ENCODE data around the gene TRIM52.

Gene TRIM52

GRCh38 chr5:181239062-181239663 is 21.8 kb downstream of the TRIM52 start:
- Histone ChIP-seq H3K27ac (ENCODE audit: low read depth, low read length) (peak overlapping the region; percentile 31), H3K9me3 (ENCODE audit: control insufficient read depth, insufficient read depth, low read length) (no peaks in the 10 kb centered on the region), H3K36me3 (ENCODE audit: control insufficient read depth, insufficient read depth, low read length) (peaks cover 82% of the 10 kb centered on the region), H3K4me1 (ENCODE audit: control insufficient read depth, insufficient read depth, low read length) (peaks cover 9% of the 10 kb centered on the region), H3K27me3 (ENCODE audit: control insufficient read depth, insufficient read depth, low read length) (no peaks in the 10 kb centered on the region), H3K9ac (ENCODE audit: low read depth, low read length) (no peak overlapping the region), H3K4me3 (ENCODE audit: low read depth, low read length) (no peak overlapping the region)

- H3K36me3 ChIP-seq (ENCODE audit: control insufficient read depth, insufficient read depth, low read length): peaks cover 89% of the 10 kb centered on the region
- no peak overlapping the region for H3K9ac ChIP-seq (ENCODE audit: low read depth, low read length)
- H3K27me3 ChIP-seq (ENCODE audit: control insufficient read depth, insufficient read depth, low read length): no peaks in the 10 kb centered on the region
- peaks cover 9% of the 10 kb centered on the region for H3K4me1 ChIP-seq (ENCODE audit: control insufficient read depth, insufficient read depth, low read length)
- H3K4me3 ChIP-seq (ENCODE audit: low read depth, low read length): no peak overlapping the region
- no peaks in the 10 kb centered on the region for H3K9me3 ChIP-seq (ENCODE audit: control insufficient read depth, insufficient read depth, low read length)
- no peak overlapping the region for H3K27ac ChIP-seq (ENCODE audit: low read depth, low read length)
Observed at GRCh38 chr5:181237729-181238385, 23.1 kb downstream of the TRIM52 start.

GRCh38 chr5:181236954-181237641 is 23.8 kb downstream of the TRIM52 start:
- peaks cover 88% of the 10 kb centered on the region for H3K36me3 ChIP-seq (ENCODE audit: control insufficient read depth, insufficient read depth, low read length)
- no peak overlapping the region for H3K4me3 ChIP-seq (ENCODE audit: low read depth, low read length)
- peaks cover 5% of the 10 kb centered on the region for H3K4me1 ChIP-seq (ENCODE audit: control insufficient read depth, insufficient read depth, low read length)
- H3K27me3 ChIP-seq (ENCODE audit: control insufficient read depth, insufficient read depth, low read length): no peaks in the 10 kb centered on the region
- no peak overlapping the region for H3K9ac ChIP-seq (ENCODE audit: low read depth, low read length)
- H3K27ac ChIP-seq (ENCODE audit: low read depth, low read length): no peak overlapping the region
- H3K9me3 ChIP-seq (ENCODE audit: control insufficient read depth, insufficient read depth, low read length): no peaks in the 10 kb centered on the region

GRCh38 chr5:181236471-181236870 is 24.5 kb downstream of the TRIM52 start:
- Histone ChIP-seq H3K9me3 (ENCODE audit: control insufficient read depth, insufficient read depth, low read length) (no peaks in the 10 kb centered on the region), H3K27ac (ENCODE audit: low read depth, low read length) (peak overlapping the region; percentile 29), H3K27me3 (ENCODE audit: control insufficient read depth, insufficient read depth, low read length) (no peaks in the 10 kb centered on the region), H3K9ac (ENCODE audit: low read depth, low read length) (no peak overlapping the region), H3K36me3 (ENCODE audit: control insufficient read depth, insufficient read depth, low read length) (peaks cover 88% of the 10 kb centered on the region), H3K4me3 (ENCODE audit: low read depth, low read length) (no peak overlapping the region), H3K4me1 (ENCODE audit: control insufficient read depth, insufficient read depth, low read length) (no peaks in the 10 kb centered on the region)

GRCh38 chr5:181235689-181236366 is 25.1 kb downstream of the TRIM52 start:
- Histone ChIP-seq H3K36me3 (ENCODE audit: control insufficient read depth, insufficient read depth, low read length) (peaks cover 88% of the 10 kb centered on the region), H3K27ac (ENCODE audit: low read depth, low read length) (peak overlapping the region; percentile 67), H3K4me1 (ENCODE audit: control insufficient read depth, insufficient read depth, low read length) (no peaks in the 10 kb centered on the region), H3K9ac (ENCODE audit: low read depth, low read length) (no peak overlapping the region), H3K9me3 (ENCODE audit: control insufficient read depth, insufficient read depth, low read length) (no peaks in the 10 kb centered on the region), H3K27me3 (ENCODE audit: control insufficient read depth, insufficient read depth, low read length) (no peaks in the 10 kb centered on the region), H3K4me3 (ENCODE audit: low read depth, low read length) (no peak overlapping the region)

GRCh38 chr5:181235323-181235688 is 25.6 kb downstream of the TRIM52 start:
- H3K36me3 ChIP-seq (ENCODE audit: control insufficient read depth, insufficient read depth, low read length): peaks cover 87% of the 10 kb centered on the region
- H3K4me3 ChIP-seq (ENCODE audit: low read depth, low read length): no peak overlapping the region
- H3K9ac ChIP-seq (ENCODE audit: low read depth, low read length): no peak overlapping the region
- H3K27ac ChIP-seq (ENCODE audit: low read depth, low read length): peak overlapping the region; percentile 67
- no peaks in the 10 kb centered on the region for H3K9me3 ChIP-seq (ENCODE audit: control insufficient read depth, insufficient read depth, low read length)
- H3K4me1 ChIP-seq (ENCODE audit: control insufficient read depth, insufficient read depth, low read length): no peaks in the 10 kb centered on the region
- H3K27me3 ChIP-seq (ENCODE audit: control insufficient read depth, insufficient read depth, low read length): no peaks in the 10 kb centered on the region

GRCh38 chr5:181234455-181235306 is 26.3 kb downstream of the TRIM52 start:
- H3K27ac ChIP-seq (ENCODE audit: low read depth, low read length): peak overlapping the region; percentile 40
- no peaks in the 10 kb centered on the region for H3K9me3 ChIP-seq (ENCODE audit: control insufficient read depth, insufficient read depth, low read length)
- no peaks in the 10 kb centered on the region for H3K27me3 ChIP-seq (ENCODE audit: control insufficient read depth, insufficient read depth, low read length)
- peaks cover 85% of the 10 kb centered on the region for H3K36me3 ChIP-seq (ENCODE audit: control insufficient read depth, insufficient read depth, low read length)
- H3K4me1 ChIP-seq (ENCODE audit: control insufficient read depth, insufficient read depth, low read length): no peaks in the 10 kb centered on the region
- no peak overlapping the region for H3K9ac ChIP-seq (ENCODE audit: low read depth, low read length)
- no peak overlapping the region for H3K4me3 ChIP-seq (ENCODE audit: low read depth, low read length)

- peaks cover 85% of the 10 kb centered on the region for H3K36me3 ChIP-seq (ENCODE audit: control insufficient read depth, insufficient read depth, low read length)
- no peak overlapping the region for H3K4me3 ChIP-seq (ENCODE audit: low read depth, low read length)
- no peak overlapping the region for H3K9ac ChIP-seq (ENCODE audit: low read depth, low read length)
- no peak overlapping the region for H3K27ac ChIP-seq (ENCODE audit: low read depth, low read length)
- H3K4me1 ChIP-seq (ENCODE audit: control insufficient read depth, insufficient read depth, low read length): no peaks in the 10 kb centered on the region
- no peaks in the 10 kb centered on the region for H3K27me3 ChIP-seq (ENCODE audit: control insufficient read depth, insufficient read depth, low read length)
- no peaks in the 10 kb centered on the region for H3K9me3 ChIP-seq (ENCODE audit: control insufficient read depth, insufficient read depth, low read length)
Observed at GRCh38 chr5:181233801-181234454, 27.0 kb downstream of the TRIM52 start.

GRCh38 chr5:181233088-181233800 is 27.7 kb downstream of the TRIM52 start:
- Histone ChIP-seq H3K9me3 (ENCODE audit: control insufficient read depth, insufficient read depth, low read length) (no peaks in the 10 kb centered on the region), H3K27me3 (ENCODE audit: control insufficient read depth, insufficient read depth, low read length) (no peaks in the 10 kb centered on the region), H3K9ac (ENCODE audit: low read depth, low read length) (no peak overlapping the region), H3K27ac (ENCODE audit: low read depth, low read length) (no peak overlapping the region), H3K4me3 (ENCODE audit: low read depth, low read length) (no peak overlapping the region), H3K36me3 (ENCODE audit: control insufficient read depth, insufficient read depth, low read length) (peaks cover 81% of the 10 kb centered on the region), H3K4me1 (ENCODE audit: control insufficient read depth, insufficient read depth, low read length) (no peaks in the 10 kb centered on the region)

GRCh38 chr5:181232593-181232992 is 28.4 kb downstream of the TRIM52 start:
- Histone ChIP-seq H3K9ac (ENCODE audit: low read depth, low read length) (no peak overlapping the region), H3K27ac (ENCODE audit: low read depth, low read length) (no peak overlapping the region), H3K9me3 (ENCODE audit: control insufficient read depth, insufficient read depth, low read length) (no peaks in the 10 kb centered on the region), H3K36me3 (ENCODE audit: control insufficient read depth, insufficient read depth, low read length) (peaks cover 77% of the 10 kb centered on the region), H3K4me1 (ENCODE audit: control insufficient read depth, insufficient read depth, low read length) (no peaks in the 10 kb centered on the region), H3K27me3 (ENCODE audit: control insufficient read depth, insufficient read depth, low read length) (no peaks in the 10 kb centered on the region), H3K4me3 (ENCODE audit: low read depth, low read length) (no peak overlapping the region)

Data from HUES48 (cell line).